HG02623 (cell line): ENCODE results near the gene ELMOD1.

Experiments used
- ATAC-seq: cut with Tn5 transposase; IDR thresholded peaks from one replicate; pipeline ENCODE4 v1.9.1; 2021; ENCODE audit warnings: moderate library complexity; ENCODE audit not compliant: unreplicated experiment

The ELMOD1 gene

GRCh38 chr11:107683807-107684206 is 92.9 kb downstream of the ELMOD1 start:
- no peak for ATAC-seq

GRCh38 chr11:107688322-107688918 is 97.5 kb downstream of the ELMOD1 start:
- no peak for ATAC-seq

- peak; percentile 91 for ATAC-seq
Measured at GRCh38 chr11:107689317-107690202, 98.6 kb downstream of the ELMOD1 start.

- ATAC-seq: no peak
Measured at GRCh38 chr11:107691000-107691750, 100.2 kb downstream of the ELMOD1 start.

GRCh38 chr11:107695446-107695845 is 104.5 kb downstream of the ELMOD1 start:
- ATAC-seq: no peak

- no peak for ATAC-seq
Measured at GRCh38 chr11:107696140-107696539, 105.2 kb downstream of the ELMOD1 start.

- ATAC-seq: no peak
Measured at GRCh38 chr11:107697291-107697690, 106.3 kb downstream of the ELMOD1 start.

GRCh38 chr11:107699371-107700285 is 108.7 kb downstream of the ELMOD1 start:
- ATAC-seq: no peak

- no peak for ATAC-seq
Measured at GRCh38 chr11:107702109-107702660, 111.2 kb downstream of the ELMOD1 start.

GRCh38 chr11:107702723-107703122 is 111.8 kb downstream of the ELMOD1 start:
- no peak for ATAC-seq

GRCh38 chr11:107704451-107704850 is 113.5 kb downstream of the ELMOD1 start:
- ATAC-seq: no peak

GRCh38 chr11:107705027-107705426 is 114.1 kb downstream of the ELMOD1 start:
- ATAC-seq: no peak

- no peak for ATAC-seq
Measured at GRCh38 chr11:107706531-107706930, 115.6 kb downstream of the ELMOD1 start.

- no peak for ATAC-seq
Measured at GRCh38 chr11:107707215-107707671, 116.3 kb downstream of the ELMOD1 start.

GRCh38 chr11:107707807-107708206 is 116.9 kb downstream of the ELMOD1 start:
- ATAC-seq: no peak

GRCh38 chr11:107708792-107709191 is 117.8 kb downstream of the ELMOD1 start:
- ATAC-seq: no peak

- ATAC-seq: no peak
Measured at GRCh38 chr11:107710301-107710700, 119.4 kb downstream of the ELMOD1 start.

- ATAC-seq: no peak
Measured at GRCh38 chr11:107711861-107712755, 121.2 kb downstream of the ELMOD1 start, which contains the start of gene SLN. TSS of gene SLN (minus strand) at chr11:107712056.

- no peak for ATAC-seq
Measured at GRCh38 chr11:107713009-107713408, 122.1 kb downstream of the ELMOD1 start.
